NCI-H128 (cell line): ENCODE measurements around the gene SWAP70.
"Not testable (repeated sequence)": the region's sequence is repeated elsewhere in the genome, so short reads cannot be mapped to it uniquely, and the experiment has no call there.

Source experiments
- DNase-seq: peaks from one replicate; lab custom pipeline; 2025; ENCODE audit not compliant: unreplicated experiment; lab: John Stamatoyannopoulos, UW

SWAP70 gene

GRCh38 chr11:9689721-9690120 lies 25.8 kb downstream of the SWAP70 start:
- no peak for DNase-seq

GRCh38 chr11:9691865-9692264 lies 28.0 kb downstream of the SWAP70 start:
- no peak for DNase-seq

GRCh38 chr11:9692691-9693090 lies 28.8 kb downstream of the SWAP70 start:
- DNase-seq: no peak

GRCh38 chr11:9693801-9694553 lies 30.1 kb downstream of the SWAP70 start:
- DNase-seq: no peak

- DNase-seq: not testable (repeated sequence)
These were observed 31.4 kb downstream of the SWAP70 start for GRCh38 chr11:9695228-9695627.

GRCh38 chr11:9697766-9698165 lies 33.9 kb downstream of the SWAP70 start:
- DNase-seq: no peak

- no peak for DNase-seq
These were observed 36.4 kb downstream of the SWAP70 start for GRCh38 chr11:9700105-9700801.

- no peak for DNase-seq
These were observed 37.9 kb downstream of the SWAP70 start for GRCh38 chr11:9701799-9702198.

- DNase-seq: no peak
These were observed 39.4 kb downstream of the SWAP70 start for GRCh38 chr11:9703280-9703679.

- DNase-seq: no peak
These were observed 40.2 kb downstream of the SWAP70 start for GRCh38 chr11:9704037-9704436.

- no peak for DNase-seq
These were observed 40.7 kb downstream of the SWAP70 start for GRCh38 chr11:9704620-9705019.

- DNase-seq: not testable (repeated sequence)
These were observed 41.5 kb downstream of the SWAP70 start for GRCh38 chr11:9705361-9705760.

- no peak for DNase-seq
These were observed 44.7 kb downstream of the SWAP70 start for GRCh38 chr11:9708544-9708943.

GRCh38 chr11:9710223-9710622 lies 46.3 kb downstream of the SWAP70 start:
- no peak for DNase-seq

GRCh38 chr11:9710852-9711251 lies 47.0 kb downstream of the SWAP70 start:
- DNase-seq: no peak

- no peak for DNase-seq
These were observed 47.8 kb downstream of the SWAP70 start for GRCh38 chr11:9711454-9712307.

GRCh38 chr11:9714272-9714940 lies 50.5 kb downstream of the SWAP70 start:
- DNase-seq: no peak

GRCh38 chr11:9716275-9717039 lies 52.6 kb downstream of the SWAP70 start:
- no peak for DNase-seq

GRCh38 chr11:9717040-9717357 lies 53.1 kb downstream of the SWAP70 start:
- DNase-seq: no peak

- no peak for DNase-seq
These were observed 53.8 kb downstream of the SWAP70 start for GRCh38 chr11:9717719-9718118.

- DNase-seq: no peak
These were observed 54.3 kb downstream of the SWAP70 start for GRCh38 chr11:9718147-9718546.
